ENCODE results near the gene ENHO.

DNA sequence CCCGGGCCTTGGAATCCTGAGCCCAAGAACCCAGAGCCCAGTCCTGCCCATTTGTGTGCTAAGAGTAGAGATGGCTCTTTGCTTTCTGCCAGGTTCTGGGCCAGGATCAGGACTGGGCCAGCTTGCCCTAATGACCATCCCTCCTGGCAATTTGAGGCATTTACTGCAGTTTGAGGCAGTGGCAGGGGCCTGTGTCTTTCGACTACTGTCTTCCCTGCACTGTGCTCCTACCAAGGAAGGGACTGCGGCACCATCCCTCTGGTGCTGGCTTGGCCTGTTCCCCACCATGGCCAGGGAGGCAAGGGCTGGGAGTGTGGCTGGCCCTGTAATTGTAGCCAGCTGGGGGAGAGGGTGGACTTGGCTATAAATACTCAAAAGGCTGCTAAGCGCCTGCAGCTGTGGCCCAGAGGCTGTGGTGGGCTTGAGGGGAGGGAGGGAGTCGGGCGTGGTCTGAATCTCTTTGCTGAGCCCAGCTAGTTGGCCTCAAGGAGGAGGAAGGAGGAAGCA is 4.6 kb downstream of the ENHO start:
- TF ChIP-seq, protein P1, sequence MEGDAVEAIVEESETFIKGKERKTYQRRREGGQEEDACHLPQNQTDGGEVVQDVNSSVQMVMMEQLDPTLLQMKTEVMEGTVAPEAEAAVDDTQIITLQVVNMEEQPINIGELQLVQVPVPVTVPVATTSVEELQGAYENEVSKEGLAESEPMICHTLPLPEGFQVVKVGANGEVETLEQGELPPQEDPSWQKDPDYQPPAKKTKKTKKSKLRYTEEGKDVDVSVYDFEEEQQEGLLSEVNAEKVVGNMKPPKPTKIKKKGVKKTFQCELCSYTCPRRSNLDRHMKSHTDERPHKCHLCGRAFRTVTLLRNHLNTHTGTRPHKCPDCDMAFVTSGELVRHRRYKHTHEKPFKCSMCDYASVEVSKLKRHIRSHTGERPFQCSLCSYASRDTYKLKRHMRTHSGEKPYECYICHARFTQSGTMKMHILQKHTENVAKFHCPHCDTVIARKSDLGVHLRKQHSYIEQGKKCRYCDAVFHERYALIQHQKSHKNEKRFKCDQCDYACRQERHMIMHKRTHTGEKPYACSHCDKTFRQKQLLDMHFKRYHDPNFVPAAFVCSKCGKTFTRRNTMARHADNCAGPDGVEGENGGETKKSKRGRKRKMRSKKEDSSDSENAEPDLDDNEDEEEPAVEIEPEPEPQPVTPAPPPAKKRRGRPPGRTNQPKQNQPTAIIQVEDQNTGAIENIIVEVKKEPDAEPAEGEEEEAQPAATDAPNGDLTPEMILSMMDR (IDR thresholded peaks at IDR 0.05): no peak
- no peak for TF ChIP-seq POLR2A (IDR thresholded peaks at IDR 0.05)
